GM12878 (cell line): ENCODE measurements around the gene BCR. TPM values are rescaled to one million over a fixed set of nuclear protein-coding genes. Genes with fewer than 3 reads are reported as not detected.

Experiments
- ATAC-seq: fragments of 200-7000 bp; cut with Tn5 transposase; 3 replicates; pipeline ENCODE4 v1.9.1; 2020; ENCODE audit warnings: mild to moderate bottlenecking, moderate library complexity
- BruUV-seq: library from RNA; stranded (reverse); fragments of 400-500 nt; replicated peaks from 2 replicates; lab custom pipeline; 2021; lab: Mats Ljungman, UMichigan
- CTCF ChIA-PET: fragments of 300-600 bp; sonication (Branson Sonifier 250); formaldehyde crosslinking; extraction: SDS; loops from one replicate; lab custom pipeline; 2021; ENCODE audit warnings: inconsistent platforms; lab: Yijun Ruan, JAX
- POLR2A ChIA-PET: fragments of 350-600 bp; formaldehyde crosslinking; extraction: SDS; loops from one replicate; lab custom pipeline; 2021; ENCODE audit warnings: inconsistent platforms; lab: Charles Lee
- RAD21 ChIA-PET: fragments of 300-600 bp; sonication (Branson Sonifier 250); formaldehyde crosslinking; loops from one replicate; lab custom pipeline; 2023; ENCODE audit warnings: antibody characterized with exemption; ENCODE audit not compliant: unreplicated experiment; lab: Charles Lee
- SMC1A ChIA-PET: fragments of 300-600 bp; sonication (Branson Sonifier 250); formaldehyde crosslinking; loops from one replicate; lab custom pipeline; 2023; ENCODE audit not compliant: unreplicated experiment, uncharacterized antibody; lab: Charles Lee
- DNase-seq: peaks from one replicate; pipeline ENCODE4 v3.0.0-alpha.2; 2011; ENCODE audit warnings: low read depth, low spot score
- FAIRE-seq: peaks from 3 replicates; lab custom pipeline; 2011; peaks lifted over from hg19 to GRCh38; lab: Jason Lieb, UNC
- H2AFZ ChIP-seq: 2 replicates; pipeline ENCODE4 v1.6.0; 2011; ENCODE audit warnings: low read depth, low read length, control low read depth; ENCODE audit not compliant: control insufficient read depth
- H3K27ac ChIP-seq: 2 replicates; pipeline ENCODE4 v1.5.1; 2011; ENCODE audit warnings: control low read depth; ENCODE audit not compliant: control insufficient read depth, insufficient read depth
- H3K27me3 ChIP-seq, 2 experiments: replicated peaks in 1 of 2; 2 replicates each; pipeline versions ENCODE4 v1.6.0 to v1.6.1; 2011; ENCODE audit warnings: low read length in 1 of 2; ENCODE audit not compliant: control insufficient read depth in 2 of 2, insufficient read depth in 2 of 2
- H3K36me3 ChIP-seq, 2 experiments: 2 replicates each; pipeline ENCODE4 v1.5.1; 2011; ENCODE audit warnings: low read length in 1 of 2; ENCODE audit not compliant: control insufficient read depth in 2 of 2, insufficient read depth in 2 of 2
- H3K4me1 ChIP-seq: 2 replicates; pipeline ENCODE4 v1.6.1; 2011; ENCODE audit warnings: mild to moderate bottlenecking, low read length, moderate library complexity, mixed read lengths; ENCODE audit not compliant: control insufficient read depth, insufficient read depth
- H3K4me2 ChIP-seq: 2 replicates; pipeline ENCODE4 v1.6.0; 2011; ENCODE audit warnings: control low read depth; ENCODE audit not compliant: control insufficient read depth, insufficient read depth
- H3K4me3 ChIP-seq: fragments of 200-600 bp; sonication (generic); 2 replicates; pipeline ENCODE4 v1.5.1; 2016
- H3K79me2 ChIP-seq: 2 replicates; pipeline ENCODE4 v1.6.0; 2011; ENCODE audit warnings: low read length; ENCODE audit not compliant: control insufficient read depth, insufficient read depth
- H3K9ac ChIP-seq: 2 replicates; pipeline ENCODE4 v1.8.0; 2011; ENCODE audit warnings: low read length, control low read depth, mixed read lengths; ENCODE audit not compliant: control insufficient read depth, insufficient read depth
- H3K9me3 ChIP-seq: replicated peaks from 3 replicates; pipeline ENCODE4 v1.5.1; 2011; ENCODE audit warnings: mild to moderate bottlenecking, low read length; ENCODE audit not compliant: control insufficient read depth, insufficient read depth
- H4K20me1 ChIP-seq: 2 replicates; pipeline ENCODE4 v1.6.0; 2011; ENCODE audit not compliant: control insufficient read depth, insufficient read depth
- CUX1 ChIP-seq: IDR thresholded peaks from 2 replicates; pipeline ENCODE4 v1.6.1; 2012; ENCODE audit warnings: improper control_type of control experiment, low read depth, low read length; ENCODE audit not compliant: insufficient replicate concordance
- DPF2 ChIP-seq: fragments of 450-650 bp; IDR thresholded peaks from 2 replicates; pipeline ENCODE4 v1.6.1; 2017; ENCODE audit warnings: mild to moderate bottlenecking
- ETV6 ChIP-seq, 2 experiments: fragments of 450-650 bp in 1 of 2; IDR thresholded peaks in 1 of 2; conservative IDR thresholded peaks in 1 of 2; 2 replicates each; pipeline ENCODE4 v1.6.1; 2014; ENCODE audit warnings: antibody characterized with exemption in 1 of 2, borderline replicate concordance in 1 of 2, low read depth in 1 of 2, mild to moderate bottlenecking in 1 of 2, moderate library complexity in 1 of 2
- USF1 ChIP-seq: IDR thresholded peaks from 2 replicates; pipeline ENCODE4 v1.6.1; 2011; ENCODE audit warnings: borderline replicate concordance, low read depth, mild to moderate bottlenecking, moderate library complexity, mixed read lengths, low read length; ENCODE audit not compliant: insufficient read depth; ENCODE audit errors: extremely low read length
- whole genome bisulfite sequencing: methylation state at CpG from one replicate; pipeline ENCODE4 v1.1.6; 2016; ENCODE audit warnings: low lambda C conversion rate; ENCODE audit not compliant: insufficient replicate concordance, insufficient coverage; ENCODE audit errors: missing lambda C conversion rate; 5-methylcytosine and 5-hydroxymethylcytosine counted together
- in situ Hi-C: fragments of 300-500 bp; cut with MboI; formaldehyde crosslinking; loops from 9 replicates; pipeline ENCODE4 v1.14.3; 2018; ENCODE audit warnings: mixed read lengths
- intact Hi-C: fragments of 100-400 bp; cut with micrococcal nuclease; formaldehyde crosslinking; loops from one replicate; pipeline ENCODE4 v1.14.2; 2022; ENCODE audit not compliant: unreplicated experiment
- polyA plus RNA-seq, 11 experiments: library from polyadenylated mRNA; depleted of rRNA in 4 of 11; unstranded in 6 of 11; stranded (reverse) in 5 of 11; fragments of >200 nt; fragmentation: Nextera tagmentation in 4 of 11; fragmentation: Illumina TruSeq in 1 of 11; extraction: Ambion mirVana in 4 of 11; extraction: Trizol in 1 of 11; gene quantifications; 1 replicate in 1 of 11; 2 replicates in 10 of 11; pipeline versions ENCODE4 v1.2.1 to v1.2.3, GENCODE V29; 2011 to 2016; ENCODE audit warnings: inconsistent platforms in 2 of 11, missing spikeins in 2 of 11, low read depth in 1 of 11
- total RNA-seq, 4 experiments: library from RNA; depleted of rRNA in 3 of 4; stranded (reverse); fragments of >200 nt in 3 of 4; fragmentation: Illumina TruSeq in 1 of 4; extraction: Trizol in 1 of 4; gene quantifications; 2 replicates each; pipeline versions ENCODE4 v1.2.1 to v1.2.3, GENCODE V29; 2013 to 2021
- TF ChIP-seq, protein P1 (sequence below), 3 experiments: IDR thresholded peaks in 2 of 3; conservative IDR thresholded peaks in 1 of 3; 2 replicates each; pipeline ENCODE4 v1.5.1; 2011; ENCODE audit warnings: low read depth in 3 of 3, low read length in 3 of 3, mild to moderate bottlenecking in 3 of 3, control low read depth in 2 of 3, moderate library complexity in 2 of 3, inconsistent platforms in 1 of 3, mixed read lengths in 1 of 3; ENCODE audit not compliant: control insufficient read depth in 2 of 3, insufficient read depth in 1 of 3; ENCODE audit errors: extremely low read depth in 1 of 3
- TF ChIP-seq, protein P2 (sequence below): fragments of 450-650 bp; IDR thresholded peaks from 2 replicates; pipeline ENCODE4 v1.6.1; 2018; ENCODE audit warnings: borderline replicate concordance, mild to moderate bottlenecking; ENCODE audit not compliant: partially characterized antibody

BCR gene
- total and polyA plus RNA-seq, 10 of the 15 experiments (the other 5 are each of a cell fraction or from before 2014, with no cell fraction given), result 1.7 to 64.7 (median 18.4) TPM

- TF ChIP-seq, protein P1, sequence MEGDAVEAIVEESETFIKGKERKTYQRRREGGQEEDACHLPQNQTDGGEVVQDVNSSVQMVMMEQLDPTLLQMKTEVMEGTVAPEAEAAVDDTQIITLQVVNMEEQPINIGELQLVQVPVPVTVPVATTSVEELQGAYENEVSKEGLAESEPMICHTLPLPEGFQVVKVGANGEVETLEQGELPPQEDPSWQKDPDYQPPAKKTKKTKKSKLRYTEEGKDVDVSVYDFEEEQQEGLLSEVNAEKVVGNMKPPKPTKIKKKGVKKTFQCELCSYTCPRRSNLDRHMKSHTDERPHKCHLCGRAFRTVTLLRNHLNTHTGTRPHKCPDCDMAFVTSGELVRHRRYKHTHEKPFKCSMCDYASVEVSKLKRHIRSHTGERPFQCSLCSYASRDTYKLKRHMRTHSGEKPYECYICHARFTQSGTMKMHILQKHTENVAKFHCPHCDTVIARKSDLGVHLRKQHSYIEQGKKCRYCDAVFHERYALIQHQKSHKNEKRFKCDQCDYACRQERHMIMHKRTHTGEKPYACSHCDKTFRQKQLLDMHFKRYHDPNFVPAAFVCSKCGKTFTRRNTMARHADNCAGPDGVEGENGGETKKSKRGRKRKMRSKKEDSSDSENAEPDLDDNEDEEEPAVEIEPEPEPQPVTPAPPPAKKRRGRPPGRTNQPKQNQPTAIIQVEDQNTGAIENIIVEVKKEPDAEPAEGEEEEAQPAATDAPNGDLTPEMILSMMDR (IDR thresholded peaks at IDR 0.05 in 2 of 3, conservative IDR thresholded peaks at IDR 0.05 in 1 of 3; ENCODE audit: control insufficient read depth in 2 of 3, extremely low read depth in 1 of 3, insufficient read depth in 1 of 3, low read depth in 3 of 3, low read length in 3 of 3), result no peak
- TF ChIP-seq ETV6 (conservative IDR thresholded peaks at IDR 0.05 in 1 of 2, IDR thresholded peaks at IDR 0.05 in 1 of 2; ENCODE audit: borderline replicate concordance in 1 of 2, low read depth in 1 of 2), result no peak
- TF ChIP-seq, protein P2, sequence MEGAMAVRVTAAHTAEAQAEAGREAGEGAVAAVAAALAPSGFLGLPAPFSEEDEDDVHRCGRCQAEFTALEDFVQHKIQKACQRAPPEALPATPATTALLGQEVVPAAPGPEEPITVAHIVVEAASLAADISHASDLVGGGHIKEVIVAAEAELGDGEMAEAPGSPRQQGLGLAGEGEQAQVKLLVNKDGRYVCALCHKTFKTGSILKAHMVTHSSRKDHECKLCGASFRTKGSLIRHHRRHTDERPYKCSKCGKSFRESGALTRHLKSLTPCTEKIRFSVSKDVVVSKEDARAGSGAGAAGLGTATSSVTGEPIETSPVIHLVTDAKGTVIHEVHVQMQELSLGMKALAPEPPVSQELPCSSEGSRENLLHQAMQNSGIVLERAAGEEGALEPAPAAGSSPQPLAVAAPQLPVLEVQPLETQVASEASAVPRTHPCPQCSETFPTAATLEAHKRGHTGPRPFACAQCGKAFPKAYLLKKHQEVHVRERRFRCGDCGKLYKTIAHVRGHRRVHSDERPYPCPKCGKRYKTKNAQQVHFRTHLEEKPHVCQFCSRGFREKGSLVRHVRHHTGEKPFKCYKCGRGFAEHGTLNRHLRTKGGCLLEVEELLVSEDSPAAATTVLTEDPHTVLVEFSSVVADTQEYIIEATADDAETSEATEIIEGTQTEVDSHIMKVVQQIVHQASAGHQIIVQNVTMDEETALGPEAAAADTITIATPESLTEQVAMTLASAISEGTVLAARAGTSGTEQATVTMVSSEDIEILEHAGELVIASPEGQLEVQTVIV, result no peak
Observed at GRCh38 chr22:23156286-23156685, 24.0 kb upstream of the BCR start (continued).

DNA sequence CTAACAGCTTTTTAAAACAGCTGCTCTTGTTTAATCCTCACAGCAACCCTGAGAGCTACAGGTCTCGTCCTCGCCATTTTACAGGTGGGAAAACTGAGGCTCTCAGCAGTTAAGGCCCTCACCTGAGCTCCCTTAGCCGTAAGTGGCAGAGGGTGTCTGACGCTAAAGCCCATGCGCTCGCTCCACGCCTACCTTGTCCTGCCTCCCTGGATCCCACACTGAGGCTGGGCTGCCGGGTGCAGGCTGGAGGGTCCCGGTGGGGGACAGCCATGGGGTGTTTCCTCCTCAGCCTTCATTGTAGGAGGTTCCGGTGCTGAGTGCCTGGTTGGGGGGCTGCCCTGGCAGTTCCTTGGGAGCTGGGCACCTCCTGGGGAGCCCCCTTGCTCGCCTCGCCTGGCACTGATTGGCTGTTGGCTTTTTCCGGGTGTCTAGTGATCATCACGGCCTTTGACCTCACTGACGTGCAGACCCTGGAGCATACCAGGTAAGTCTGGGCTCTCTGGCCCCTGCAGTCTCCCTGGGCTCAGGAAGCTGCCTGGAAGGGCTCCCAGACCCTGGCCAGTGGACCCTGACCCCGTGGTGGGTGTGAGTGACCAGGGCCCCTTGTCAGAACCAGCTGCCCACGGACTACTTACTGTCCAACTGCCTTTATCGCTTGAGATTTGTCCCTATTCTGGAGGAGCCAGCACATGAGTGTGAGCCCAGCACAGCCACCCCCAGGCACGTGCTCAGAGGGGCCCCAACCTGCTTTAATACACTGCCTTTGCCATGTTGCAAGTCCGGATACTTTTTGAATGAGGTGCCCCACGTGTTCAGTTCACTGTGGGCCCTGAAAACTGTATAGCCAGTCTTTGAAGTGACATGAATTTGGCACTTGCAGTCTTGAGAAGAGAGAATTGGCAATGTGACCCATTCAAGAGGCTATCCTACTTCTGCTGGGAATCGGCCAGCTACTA is 22.5 kb upstream of the BCR start:
- intact Hi-C loops (no loop called here), in situ Hi-C loops (no loop called here)
- WGBS, result 69% methylated on average over 22 of the region's 22 CpGs
- no TSS peak for BruUV-seq
- no peaks in the 10 kb centered on the region for H3K79me2 ChIP-seq
- RAD21 ChIA-PET, result interaction anchor here (1.4 kb wide), 1 partner anchor 20 kb away, joined by 3 read pairs; no protein-coding TSS in a partner anchor
- H2AFZ ChIP-seq, result no peak overlapping the region
- no peak for ATAC-seq
- POLR2A ChIA-PET, result interaction anchor here (2.4 kb wide), 1 partner anchor 12 kb away, joined by 9 read pairs; the partner anchor contains the start of gene RAB36
- no peak overlapping the region for H3K4me3 ChIP-seq
- CTCF ChIA-PET, result interaction anchor here (1.0 to 2.7 kb wide), 6 partner anchors 7 to 199 kb away, joined by 3 to 10 read pairs (median 6); no protein-coding TSS in a partner anchor
- H4K20me1 ChIP-seq, result no peaks in the 10 kb centered on the region
- H3K27me3 ChIP-seq, result no peaks in the 10 kb centered on the region
- no peak overlapping the region for H3K27ac ChIP-seq
- H3K36me3 ChIP-seq, result no peaks in the 10 kb centered on the region
- DNase-seq, result no peak
- SMC1A ChIA-PET, result interaction anchor here (0.7 to 2.3 kb wide), 2 partner anchors 13 to 18 kb away, joined by 4 to 6 read pairs; no protein-coding TSS in a partner anchor
- peaks cover 6% of the 10 kb centered on the region for H3K4me1 ChIP-seq
- no peaks in the 10 kb centered on the region for H3K9me3 ChIP-seq
- FAIRE-seq, result no peak
- no peak overlapping the region for H3K9ac ChIP-seq
- H3K4me2 ChIP-seq, result no peak overlapping the region
- TF ChIP-seq CUX1 (no peak), USF1 (no peak), DPF2 (no peak)
